SK-N-SH (cell line): ENCODE results near the gene ANKH. TPM values are rescaled to one million over a fixed set of nuclear protein-coding genes. Genes with fewer than 3 reads are reported as not detected.

ENCODE experiments used
- CTCF ChIA-PET: fragments of 300-600, 350-600 bp; formaldehyde crosslinking; extraction: SDS; loops from one replicate; lab custom pipeline; 2021; lab: Yijun Ruan, JAX
- POLR2A ChIA-PET: fragments of 350-600 bp; sonication (Branson Sonifier 250); formaldehyde crosslinking; extraction: SDS; loops from one replicate; lab custom pipeline; 2020; ENCODE audit warnings: antibody characterized with exemption, inconsistent platforms; lab: Yijun Ruan, JAX
- DNase-seq: peaks from one replicate; pipeline ENCODE4 v3.0.0; 2012
- H2AFZ ChIP-seq: fragments of 200-600 bp; sonication (generic); 2 replicates; pipeline ENCODE4 v1.8.1; 2016; ENCODE audit warnings: antibody characterized with exemption, mild to moderate bottlenecking, low read depth
- H3F3A ChIP-seq: fragments of 200-600 bp; sonication (generic); replicated peaks from 2 replicates; pipeline ENCODE3; 2016; ENCODE audit warnings: antibody characterized with exemption, mild to moderate bottlenecking; ENCODE audit not compliant: insufficient read depth
- H3K27ac ChIP-seq, 2 experiments: fragments of 200-500 bp in 1 of 2; fragments of 200-600 bp in 1 of 2; sonication (Bioruptor generic) in 1 of 2; sonication (generic), shearing (Covaris generic) in 1 of 2; 2 replicates each; pipeline versions ENCODE4 v1.5.1 to v1.6.1; 2014 to 2016; ENCODE audit warnings: low read depth in 2 of 2, inconsistent platforms in 1 of 2, low read length in 1 of 2, mild to moderate bottlenecking in 1 of 2, mixed read lengths in 1 of 2
- H3K27me3 ChIP-seq: fragments of 200-600 bp; sonication (generic), shearing (Covaris generic); 2 replicates; pipeline ENCODE4 v1.6.1; 2016; ENCODE audit warnings: mixed run types; ENCODE audit not compliant: insufficient read depth
- H3K36me3 ChIP-seq, 2 experiments: fragments of 200-500 bp in 1 of 2; fragments of 200-600 bp in 1 of 2; sonication (Bioruptor generic) in 1 of 2; sonication (generic) in 1 of 2; replicated peaks in 1 of 2; 2 replicates each; pipeline versions ENCODE3 to v1.5.1; 2014 to 2016; ENCODE audit warnings: low read length in 1 of 2, mild to moderate bottlenecking in 1 of 2; ENCODE audit not compliant: insufficient read depth in 2 of 2, control insufficient read depth in 1 of 2
- H3K4me1 ChIP-seq, 2 experiments: fragments of 200-500 bp in 1 of 2; fragments of 200-600 bp in 1 of 2; sonication (Bioruptor generic) in 1 of 2; sonication (generic), shearing (Covaris generic) in 1 of 2; 2 replicates each; pipeline versions ENCODE4 v1.5.1 to v1.6.1; 2014 to 2016; ENCODE audit warnings: low read depth in 1 of 2, low read length in 1 of 2, mixed run types in 1 of 2; ENCODE audit not compliant: insufficient read depth in 2 of 2, control insufficient read depth in 1 of 2
- H3K4me2 ChIP-seq: fragments of 200-600 bp; sonication (generic), shearing (Covaris generic); 2 replicates; pipeline ENCODE4 v1.6.1; 2017; ENCODE audit warnings: mixed run types
- H3K4me3 ChIP-seq, 2 experiments: fragments of 200-500 bp in 1 of 2; fragments of 200-600 bp in 1 of 2; sonication (Bioruptor generic) in 1 of 2; sonication (generic), shearing (Covaris generic) in 1 of 2; 2 replicates each; pipeline versions ENCODE4 v1.5.1 to v1.8.1; 2014 to 2016; ENCODE audit warnings: low read depth in 2 of 2, inconsistent platforms in 1 of 2, low read length in 1 of 2, mild to moderate bottlenecking in 1 of 2, mixed read lengths in 1 of 2, moderate library complexity in 1 of 2
- H3K79me2 ChIP-seq: fragments of 200-600 bp; sonication (generic); 2 replicates; pipeline ENCODE4 v1.8.1; 2017; ENCODE audit warnings: mild to moderate bottlenecking; ENCODE audit not compliant: insufficient read depth
- H3K9ac ChIP-seq: fragments of 200-600 bp; sonication (generic); 2 replicates; pipeline ENCODE4 v1.6.1; 2017; ENCODE audit warnings: mixed run types
- H3K9me2 ChIP-seq: fragments of 200-600 bp; sonication (generic); 2 replicates; pipeline ENCODE4 v1.6.1; 2017; ENCODE audit warnings: mixed run types
- H3K9me3 ChIP-seq: fragments of 200-600 bp; sonication (generic); 2 replicates; pipeline ENCODE4 v1.6.1; 2017; ENCODE audit warnings: mixed run types, mild to moderate bottlenecking, moderate library complexity
- H4K20me1 ChIP-seq: fragments of 200-600 bp; sonication (generic); 2 replicates; pipeline ENCODE4 v1.6.1; 2017; ENCODE audit warnings: mild to moderate bottlenecking, mixed run types; ENCODE audit not compliant: insufficient read depth
- ELF1 ChIP-seq: IDR thresholded peaks from 2 replicates; pipeline ENCODE4 v1.4.0; 2012
- FOXJ3 ChIP-seq: sonication (generic); formaldehyde crosslinking; IDR thresholded peaks from 2 replicates; pipeline ENCODE4 v1.5.1; 2020; ENCODE audit warnings: mild to moderate bottlenecking, missing genetic modification reagents
- FOXM1 ChIP-seq: IDR thresholded peaks from 2 replicates; pipeline ENCODE4 v1.4.0; 2012; ENCODE audit warnings: low read depth, mild to moderate bottlenecking
- GATA2 ChIP-seq: sonication (generic); formaldehyde crosslinking; IDR thresholded peaks from 2 replicates; pipeline ENCODE4 v1.5.0; 2020; ENCODE audit warnings: mild to moderate bottlenecking, missing genetic modification reagents
- JUND ChIP-seq: IDR thresholded peaks from 2 replicates; pipeline ENCODE4 v1.4.0; 2012
- MEF2A ChIP-seq: IDR thresholded peaks from 2 replicates; pipeline ENCODE4 v1.4.0; 2012; ENCODE audit warnings: low read depth, borderline replicate concordance
- NFIC ChIP-seq: IDR thresholded peaks from 2 replicates; pipeline ENCODE4 v1.4.0; 2012; ENCODE audit warnings: borderline replicate concordance
- NRF1 ChIP-seq: IDR thresholded peaks from 2 replicates; pipeline ENCODE4 v1.6.1; 2012; ENCODE audit warnings: low read depth, mild to moderate bottlenecking, low read length
- RFX5 ChIP-seq: IDR thresholded peaks from 2 replicates; pipeline ENCODE4 v1.6.1; 2012; ENCODE audit warnings: mild to moderate bottlenecking, improper control_type of control experiment, low read length
- RXRA ChIP-seq: IDR thresholded peaks from 2 replicates; pipeline ENCODE4 v1.4.0; 2012; ENCODE audit warnings: low read depth, mild to moderate bottlenecking, borderline replicate concordance
- USF1 ChIP-seq: IDR thresholded peaks from 2 replicates; pipeline ENCODE4 v1.4.0; 2012; ENCODE audit warnings: low read depth, borderline replicate concordance
- USF2 ChIP-seq: fragments of 150-350 bp; IDR thresholded peaks from 2 replicates; pipeline ENCODE4 v1.6.1; 2017; ENCODE audit warnings: antibody characterized with exemption, low read length, low read depth, borderline replicate concordance
- ZBTB33 ChIP-seq: IDR thresholded peaks from 2 replicates; pipeline ENCODE4 v1.4.0; 2012; ENCODE audit warnings: low read depth, borderline replicate concordance
- WGBS: methylation state at CpG from one replicate; pipeline ENCODE4 v1.1.6; 2017; ENCODE audit warnings: low lambda C conversion rate; 5-methylcytosine and 5-hydroxymethylcytosine counted together
- polyA plus RNA-seq, 3 experiments: library from polyadenylated mRNA; depleted of rRNA; stranded (reverse); fragments of >200 nt; gene quantifications; 2 replicates each; pipeline ENCODE4 v1.2.3, GENCODE V29; 2012
- TF ChIP-seq, protein P1 (sequence below): fragments of 150-350 bp; IDR thresholded peaks from 2 replicates; pipeline ENCODE4 v1.6.1; 2016; ENCODE audit warnings: mild to moderate bottlenecking, low read depth, low read length
- TF ChIP-seq, protein P2 (sequence below): IDR thresholded peaks from 2 replicates; pipeline ENCODE4; 2012

The ANKH gene
- polyA plus RNA-seq, 1 of the 3 experiments (the other 2 are of a cell fraction) = 22.0 TPM

GRCh38 chr5:14880688-14881087 is 9.1 kb upstream of the ANKH start:
- CTCF ChIA-PET = interaction anchor here (1.3 to 1.6 kb wide), 2 partner anchors 8 to 153 kb away, joined by 5 to 6 read pairs; no protein-coding TSS in a partner anchor

DNA sequence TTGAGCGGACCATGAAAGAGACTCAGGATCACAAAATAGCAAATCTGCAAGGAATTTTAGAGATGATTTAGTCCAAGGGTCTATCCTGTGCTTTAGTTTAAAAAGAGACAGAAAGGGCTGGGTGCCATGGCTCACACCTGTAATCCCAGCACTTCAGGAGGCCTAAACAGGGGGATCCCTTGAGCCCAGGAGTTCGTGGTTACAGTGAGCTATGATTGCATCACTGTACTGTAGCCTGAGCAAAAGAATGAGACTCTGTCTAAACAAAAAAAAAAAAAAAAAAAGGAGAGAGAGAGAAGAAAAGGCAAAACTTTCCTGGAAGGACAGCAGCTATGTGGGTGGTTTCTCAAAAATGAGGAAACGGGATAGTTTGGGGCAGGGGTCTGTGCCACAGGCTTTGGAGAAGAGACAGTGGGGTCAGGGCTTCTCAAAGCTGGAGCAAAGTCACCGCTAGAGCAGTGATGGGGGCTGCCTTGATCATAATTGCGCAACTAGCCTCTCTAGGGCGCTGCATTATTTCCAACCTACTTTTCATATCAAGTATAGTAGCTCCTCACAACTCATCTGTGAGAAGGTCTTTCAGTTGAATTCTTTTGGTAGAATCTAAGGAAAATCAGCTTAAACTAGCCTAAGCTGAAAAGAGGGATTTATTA is 8.5 kb upstream of the ANKH start:
- Histone ChIP-seq H3K27me3 (no peaks in the 10 kb centered on the region), H3K4me1 (no peaks in the 10 kb centered on the region), H3K27ac (no peak overlapping the region), H3K9me2 (no peaks in the 10 kb centered on the region), H3F3A (no peaks in the 10 kb centered on the region), H3K9ac (no peak overlapping the region), H4K20me1 (no peaks in the 10 kb centered on the region), H3K36me3 (no peaks in the 10 kb centered on the region), H3K79me2 (no peaks in the 10 kb centered on the region), H3K9me3 (no peaks in the 10 kb centered on the region; the same call in 1 of the 2 replicates), H2AFZ (no peak overlapping the region), H3K4me2 (no peak overlapping the region), H3K4me3 (no peak overlapping the region)
- WGBS = 70% methylated on average over 6 of the region's 6 CpGs
- DNase-seq = no peak
- ChIA-PET POLR2A (no interaction called here), CTCF (interaction anchor here (0.6 to 1.5 kb wide), 3 partner anchors 8 to 318 kb away, joined by 3 to 6 read pairs (median 4); no protein-coding TSS in a partner anchor)
- TF ChIP-seq, protein P1, sequence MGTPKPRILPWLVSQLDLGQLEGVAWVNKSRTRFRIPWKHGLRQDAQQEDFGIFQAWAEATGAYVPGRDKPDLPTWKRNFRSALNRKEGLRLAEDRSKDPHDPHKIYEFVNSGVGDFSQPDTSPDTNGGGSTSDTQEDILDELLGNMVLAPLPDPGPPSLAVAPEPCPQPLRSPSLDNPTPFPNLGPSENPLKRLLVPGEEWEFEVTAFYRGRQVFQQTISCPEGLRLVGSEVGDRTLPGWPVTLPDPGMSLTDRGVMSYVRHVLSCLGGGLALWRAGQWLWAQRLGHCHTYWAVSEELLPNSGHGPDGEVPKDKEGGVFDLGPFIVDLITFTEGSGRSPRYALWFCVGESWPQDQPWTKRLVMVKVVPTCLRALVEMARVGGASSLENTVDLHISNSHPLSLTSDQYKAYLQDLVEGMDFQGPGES = no peak
- no peak for TF ChIP-seq NFIC
- no peak for TF ChIP-seq RXRA
- TF ChIP-seq FOXM1 = no peak
- TF ChIP-seq USF2 = no peak
- TF ChIP-seq GATA2 (CRISPR knock-in tag) = no peak
- no peak for TF ChIP-seq NRF1
- no peak for TF ChIP-seq USF1

More at GRCh38 chr5:14880688-14881087, 9.1 kb upstream of the ANKH start:
- Histone ChIP-seq H3K9me2 (no peaks in the 10 kb centered on the region), H4K20me1 (no peaks in the 10 kb centered on the region), H3K9ac (no peak overlapping the region), H3K4me1 (no peaks in the 10 kb centered on the region), H3K36me3 (no peaks in the 10 kb centered on the region), H2AFZ (no peak overlapping the region), H3K9me3 (no peaks in the 10 kb centered on the region), H3K27me3 (no peaks in the 10 kb centered on the region), H3K79me2 (no peaks in the 10 kb centered on the region), H3F3A (no peaks in the 10 kb centered on the region), H3K27ac (no peak overlapping the region), H3K4me3 (no peak overlapping the region), H3K4me2 (no peak overlapping the region)
- no peak for TF ChIP-seq FOXM1
- TF ChIP-seq JUND = no peak
- no peak for TF ChIP-seq RFX5
- TF ChIP-seq FOXJ3 = no peak
- TF ChIP-seq MEF2A = no peak
- no peak for TF ChIP-seq ELF1
- TF ChIP-seq, protein P2, sequence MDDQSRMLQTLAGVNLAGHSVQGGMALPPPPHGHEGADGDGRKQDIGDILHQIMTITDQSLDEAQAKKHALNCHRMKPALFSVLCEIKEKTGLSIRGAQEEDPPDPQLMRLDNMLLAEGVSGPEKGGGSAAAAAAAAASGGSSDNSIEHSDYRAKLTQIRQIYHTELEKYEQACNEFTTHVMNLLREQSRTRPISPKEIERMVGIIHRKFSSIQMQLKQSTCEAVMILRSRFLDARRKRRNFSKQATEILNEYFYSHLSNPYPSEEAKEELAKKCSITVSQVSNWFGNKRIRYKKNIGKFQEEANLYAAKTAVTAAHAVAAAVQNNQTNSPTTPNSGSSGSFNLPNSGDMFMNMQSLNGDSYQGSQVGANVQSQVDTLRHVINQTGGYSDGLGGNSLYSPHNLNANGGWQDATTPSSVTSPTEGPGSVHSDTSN = no peak
- TF ChIP-seq ZBTB33 = no peak
- 86% methylated on average over 1 of the region's 1 CpG for WGBS
- POLR2A ChIA-PET = no interaction called here
- DNase-seq = no peak
